Lung (tissue), 12 donors: Measurements from ENCODE around the gene XRCC6. TPM values are rescaled to one million over a fixed set of nuclear protein-coding genes. Genes with fewer than 3 reads are reported as not detected.

Experiments
- ATAC-seq: fragments of 200-7000 bp; cut with Tn5 transposase; one replicate; pipeline ENCODE4 v1.9.1; 2020; ENCODE audit warnings: moderate number of reproducible peaks; ENCODE audit not compliant: insufficient read depth, low FRiP score
- DNase-seq, 3 donors: peaks; one replicate each; pipeline ENCODE4 v3.0.0-alpha.2; 2013 to 2017
- H3K27ac ChIP-seq, 2 donors: one replicate each; pipeline ENCODE4 v1.5.1; 2013; ENCODE audit warnings: mild to moderate bottlenecking in 2 of 2, moderate library complexity in 2 of 2, control low read depth in 1 of 2, inconsistent platforms in 1 of 2, low read depth in 1 of 2, low read length in 1 of 2
- H3K27me3 ChIP-seq, 3 donors: one replicate each; pipeline ENCODE4 v1.5.1; 2013; ENCODE audit warnings: low read length in 2 of 3; ENCODE audit not compliant: control insufficient read depth in 3 of 3, insufficient read depth in 3 of 3
- H3K36me3 ChIP-seq, 4 donors: one replicate each; pipeline ENCODE4 v1.5.1; 2013; ENCODE audit warnings: low read length in 4 of 4, mild to moderate bottlenecking in 1 of 4, moderate library complexity in 1 of 4; ENCODE audit not compliant: control insufficient read depth in 4 of 4, insufficient read depth in 4 of 4
- H3K4me1 ChIP-seq, 5 donors: one replicate each; pipeline ENCODE4 v1.5.1; 2013; ENCODE audit warnings: low read length in 5 of 5, mild to moderate bottlenecking in 2 of 5, moderate library complexity in 1 of 5; ENCODE audit not compliant: control insufficient read depth in 5 of 5, insufficient read depth in 5 of 5
- H3K4me3 ChIP-seq: one replicate; pipeline ENCODE4 v1.5.1; 2013; ENCODE audit warnings: mild to moderate bottlenecking, control low read depth, moderate library complexity
- H3K9ac ChIP-seq, 2 donors: one replicate each; pipeline ENCODE4 v1.5.1; 2013; ENCODE audit warnings: low read length in 2 of 2, control low read depth in 1 of 2; ENCODE audit not compliant: insufficient read depth in 1 of 2
- H3K9me3 ChIP-seq, 4 donors: one replicate each; pipeline ENCODE4 v1.5.1; 2013; ENCODE audit warnings: low read length in 3 of 4, mild to moderate bottlenecking in 1 of 4, moderate library complexity in 1 of 4; ENCODE audit not compliant: control insufficient read depth in 4 of 4, insufficient read depth in 3 of 4
- WGBS, 2 donors: extraction: QIAGEN DNeasy Blood & Tissue Kit; methylation state at CpG; one replicate each; pipeline ENCODE4 v1.1.7; 2013; 5-methylcytosine and 5-hydroxymethylcytosine counted together
- polyA plus RNA-seq, 2 donors: library from polyadenylated mRNA; stranded (reverse); fragments of 200-250 nt; gene quantifications; one replicate each; pipeline ENCODE4 v1.2.1, GENCODE V29; 2013
- total RNA-seq, 2 donors: library from RNA; depleted of rRNA in 1 of 2; stranded (reverse); fragments of >200 nt in 1 of 2; gene quantifications; one replicate each; pipeline ENCODE4 v1.2.1, GENCODE V29; 2014 to 2021
- TF ChIP-seq, protein P1 (sequence below): IDR thresholded peaks from 2 replicates; pipeline ENCODE4 v1.5.1; 2012; ENCODE audit warnings: mild to moderate bottlenecking; ENCODE audit errors: control extremely low read depth, extremely low read depth
- donor health status: control.
- donor health status: control.
- donor health status: Bipolar disorder and iron deficiency.
- donor health status: healthy.
- donor health status: DM: yes; HTN: yes; CAD: no.

XRCC6 gene
- total and polyA plus RNA-seq, 4 donors: 149 to 235 (median 194) TPM

DNA sequence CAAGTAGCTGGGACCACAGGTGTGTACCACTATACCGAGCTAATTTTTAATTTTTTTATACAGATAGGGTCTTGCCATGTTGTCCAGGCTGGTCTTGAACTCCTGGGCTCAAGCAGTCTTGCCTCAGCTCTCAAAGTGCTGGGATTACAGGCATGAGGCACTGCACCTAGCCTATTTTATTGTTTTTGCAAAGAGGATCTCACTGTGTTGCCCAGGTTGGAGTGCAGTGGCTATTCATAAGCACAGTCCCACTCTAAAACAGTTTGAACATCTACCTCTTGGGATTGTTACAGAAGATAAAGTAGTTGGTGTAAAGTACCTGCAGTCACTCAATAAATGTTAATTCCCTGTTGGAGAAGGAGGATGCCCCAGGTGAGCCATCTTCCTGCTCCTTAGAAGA is 29.1 kb downstream of the XRCC6 start:
- Histone ChIP-seq H3K27me3 (no peaks in the 10 kb centered on the region), H3K36me3 (peaks cover 42 to 58% (median 54%) of the 10 kb centered on the region in 4 donors), H3K9me3 (no peaks in the 10 kb centered on the region), H3K27ac (no peak overlapping the region), H3K9ac (no peak overlapping the region), H3K4me1 (no peaks in the 10 kb centered on the region), H3K4me3 (no peak overlapping the region)
- 95 to 96% methylated on average over 1 of the region's 1 CpG for WGBS, 2 donors
- ATAC-seq: no peak
- TF ChIP-seq, protein P1, sequence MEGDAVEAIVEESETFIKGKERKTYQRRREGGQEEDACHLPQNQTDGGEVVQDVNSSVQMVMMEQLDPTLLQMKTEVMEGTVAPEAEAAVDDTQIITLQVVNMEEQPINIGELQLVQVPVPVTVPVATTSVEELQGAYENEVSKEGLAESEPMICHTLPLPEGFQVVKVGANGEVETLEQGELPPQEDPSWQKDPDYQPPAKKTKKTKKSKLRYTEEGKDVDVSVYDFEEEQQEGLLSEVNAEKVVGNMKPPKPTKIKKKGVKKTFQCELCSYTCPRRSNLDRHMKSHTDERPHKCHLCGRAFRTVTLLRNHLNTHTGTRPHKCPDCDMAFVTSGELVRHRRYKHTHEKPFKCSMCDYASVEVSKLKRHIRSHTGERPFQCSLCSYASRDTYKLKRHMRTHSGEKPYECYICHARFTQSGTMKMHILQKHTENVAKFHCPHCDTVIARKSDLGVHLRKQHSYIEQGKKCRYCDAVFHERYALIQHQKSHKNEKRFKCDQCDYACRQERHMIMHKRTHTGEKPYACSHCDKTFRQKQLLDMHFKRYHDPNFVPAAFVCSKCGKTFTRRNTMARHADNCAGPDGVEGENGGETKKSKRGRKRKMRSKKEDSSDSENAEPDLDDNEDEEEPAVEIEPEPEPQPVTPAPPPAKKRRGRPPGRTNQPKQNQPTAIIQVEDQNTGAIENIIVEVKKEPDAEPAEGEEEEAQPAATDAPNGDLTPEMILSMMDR: no peak
- DNase-seq: no peak

DNA sequence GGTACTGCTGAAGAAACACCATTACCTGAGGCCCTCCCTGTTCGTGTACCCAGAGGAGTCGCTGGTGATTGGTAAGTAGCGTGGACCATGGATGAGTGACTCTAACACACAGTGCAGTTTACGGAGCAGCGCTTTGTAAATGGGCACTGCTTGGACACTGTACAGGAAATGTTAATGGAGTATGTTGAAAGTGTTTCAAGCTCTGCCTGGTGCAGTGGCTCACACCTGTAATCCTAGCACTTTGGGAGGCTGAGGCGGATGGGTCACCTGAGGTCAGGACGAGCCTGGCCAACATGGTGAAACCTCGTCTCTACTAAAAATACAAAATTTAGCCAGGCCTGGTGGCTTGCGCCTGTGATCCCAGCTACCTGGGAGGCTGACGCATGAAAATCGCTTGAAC is 29.7 kb downstream of the XRCC6 start:
- TF ChIP-seq, protein P1: no peak
- peaks cover 37 to 58% (median 54%) of the 10 kb centered on the region in 4 donors for H3K36me3 ChIP-seq
- WGBS, 2 donors: 97 to 98% methylated on average over 11 of the region's 11 CpGs
- no peak for DNase-seq
- H3K27me3 ChIP-seq: no peaks in the 10 kb centered on the region
- no peak overlapping the region for H3K9ac ChIP-seq
- H3K27ac ChIP-seq: no peak overlapping the region
- ATAC-seq: no peak
- no peak overlapping the region for H3K4me3 ChIP-seq
- no peaks in the 10 kb centered on the region for H3K4me1 ChIP-seq
- no peaks in the 10 kb centered on the region for H3K9me3 ChIP-seq

DNA sequence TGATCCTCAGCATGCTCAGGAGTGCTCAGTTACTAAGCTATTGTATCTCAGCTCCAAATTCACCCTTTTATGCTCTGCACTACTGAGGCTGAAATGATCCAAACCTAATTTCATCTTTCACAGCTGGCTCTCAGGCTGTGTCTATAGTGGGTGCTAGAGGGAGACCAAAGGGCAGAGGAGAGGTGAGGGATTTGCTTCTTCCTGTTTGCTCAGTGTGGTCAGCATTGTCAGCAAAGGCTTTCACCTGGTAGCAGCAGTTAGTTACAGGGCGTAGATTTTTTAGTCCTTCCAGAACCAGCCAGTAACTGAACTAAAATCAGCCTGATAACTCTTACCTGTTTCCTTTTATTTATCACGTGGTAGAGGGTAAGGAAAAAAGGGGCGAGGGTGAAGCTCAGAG is 33.2 kb downstream of the XRCC6 start:
- H3K36me3 ChIP-seq: peaks cover 38 to 67% (median 63%) of the 10 kb centered on the region in 4 donors
- no peaks in the 10 kb centered on the region for H3K9me3 ChIP-seq
- DNase-seq (no peak), ATAC-seq (no peak)
- H3K9ac ChIP-seq: no peak overlapping the region
- TF ChIP-seq, protein P1: no peak
- WGBS, 2 donors: 95 to 99% methylated on average over 3 of the region's 3 CpGs
- no peak overlapping the region for H3K27ac ChIP-seq
- no peak overlapping the region for H3K4me3 ChIP-seq
- no peaks in the 10 kb centered on the region for H3K27me3 ChIP-seq
- H3K4me1 ChIP-seq: no peaks in the 10 kb centered on the region

DNA sequence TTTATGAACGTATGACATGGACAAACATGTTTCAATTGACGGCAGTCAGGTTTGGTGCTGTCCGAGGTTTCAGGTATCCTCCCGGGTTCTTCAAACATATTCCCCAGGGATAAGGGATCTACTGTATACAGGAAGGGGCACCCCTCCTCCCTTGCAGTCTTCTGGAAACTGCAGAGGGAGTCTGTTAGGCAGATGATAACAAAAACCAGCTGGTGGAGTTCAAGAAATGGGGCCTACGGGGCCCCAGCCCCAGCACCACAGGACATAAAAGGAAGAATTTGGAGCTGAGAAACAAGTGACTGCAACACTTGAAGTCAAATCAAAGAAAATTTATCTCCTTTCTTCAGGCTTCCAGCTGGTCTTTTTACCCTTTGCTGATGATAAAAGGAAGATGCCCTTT is 35.5 kb downstream of the XRCC6 start:
- DNase-seq: peak; percentile 25 to 55 (median 53)
- Histone ChIP-seq H3K36me3 (peaks cover 49 to 70% (median 63%) of the 10 kb centered on the region in 4 donors), H3K27ac (no peak overlapping the region), H3K4me1 (no peaks in the 10 kb centered on the region), H3K9ac (no peak overlapping the region), H3K4me3 (no peak overlapping the region), H3K9me3 (no peaks in the 10 kb centered on the region), H3K27me3 (no peaks in the 10 kb centered on the region)
- no peak for ATAC-seq
- WGBS, 2 donors: 84 to 87% methylated on average over 5 of the region's 5 CpGs
- TF ChIP-seq, protein P1: no peak
